Measurements from ENCODE around the gene INAVA. TPM values are rescaled to one million over a fixed set of nuclear protein-coding genes. Genes with fewer than 3 reads are reported as not detected.

The INAVA gene
- total RNA-seq, 2 donors from 2014 or later: 59.5 to 61.5 TPM

DNA sequence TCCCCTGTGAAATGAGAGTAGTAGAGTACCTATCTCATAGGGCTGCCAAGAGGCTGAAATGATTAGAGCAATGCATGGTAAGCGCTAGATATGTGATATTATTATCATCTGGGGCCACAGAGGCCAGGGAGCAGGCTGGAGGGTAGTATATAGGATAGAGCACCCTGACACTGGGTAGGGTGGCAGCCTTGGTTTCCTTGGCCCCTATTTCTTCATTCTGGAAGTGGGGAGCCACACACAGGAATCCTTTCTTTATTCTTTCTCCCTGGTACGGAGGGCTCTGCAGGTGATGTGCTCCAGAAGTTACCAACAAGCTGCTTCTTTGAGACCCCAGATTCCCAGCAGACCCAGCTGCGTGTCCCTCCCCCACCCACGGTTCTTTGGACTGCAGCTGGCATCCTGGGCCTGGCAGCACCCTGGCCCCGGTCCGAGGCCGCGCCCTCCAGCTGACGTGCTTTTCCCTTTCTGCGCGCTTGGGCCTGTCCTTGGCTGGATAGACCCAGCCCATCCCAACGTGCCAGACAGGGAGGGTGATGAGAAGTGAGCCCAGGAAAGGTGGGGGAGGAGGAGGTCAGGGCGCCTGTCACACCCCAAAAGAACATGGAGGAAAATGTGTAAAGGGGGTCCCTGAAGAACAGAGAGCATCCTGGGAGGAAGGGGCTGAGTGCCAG, 18.2 kb downstream of the INAVA start:
- no peak overlapping the region for H3K27ac ChIP-seq (ENCODE audit: low read depth, low read length)
- H3K4me3 ChIP-seq (ENCODE audit: low read length): no peak overlapping the region
- DNase-seq: no peak
- peaks cover 47% of the 10 kb centered on the region for H3K36me3 Mint-ChIP-seq (ENCODE audit: low read depth)
- H3K4me1 ChIP-seq (ENCODE audit: control insufficient read depth, insufficient read depth, low read length): no peaks in the 10 kb centered on the region
- H3K27ac Mint-ChIP-seq: no peak overlapping the region
- no peaks in the 10 kb centered on the region for H3K9me3 Mint-ChIP-seq
- H3K27me3 ChIP-seq (ENCODE audit: control insufficient read depth, insufficient read depth, low read length, poor library complexity, severe bottlenecking): no peaks in the 10 kb centered on the region
- TF ChIP-seq, protein P1, sequence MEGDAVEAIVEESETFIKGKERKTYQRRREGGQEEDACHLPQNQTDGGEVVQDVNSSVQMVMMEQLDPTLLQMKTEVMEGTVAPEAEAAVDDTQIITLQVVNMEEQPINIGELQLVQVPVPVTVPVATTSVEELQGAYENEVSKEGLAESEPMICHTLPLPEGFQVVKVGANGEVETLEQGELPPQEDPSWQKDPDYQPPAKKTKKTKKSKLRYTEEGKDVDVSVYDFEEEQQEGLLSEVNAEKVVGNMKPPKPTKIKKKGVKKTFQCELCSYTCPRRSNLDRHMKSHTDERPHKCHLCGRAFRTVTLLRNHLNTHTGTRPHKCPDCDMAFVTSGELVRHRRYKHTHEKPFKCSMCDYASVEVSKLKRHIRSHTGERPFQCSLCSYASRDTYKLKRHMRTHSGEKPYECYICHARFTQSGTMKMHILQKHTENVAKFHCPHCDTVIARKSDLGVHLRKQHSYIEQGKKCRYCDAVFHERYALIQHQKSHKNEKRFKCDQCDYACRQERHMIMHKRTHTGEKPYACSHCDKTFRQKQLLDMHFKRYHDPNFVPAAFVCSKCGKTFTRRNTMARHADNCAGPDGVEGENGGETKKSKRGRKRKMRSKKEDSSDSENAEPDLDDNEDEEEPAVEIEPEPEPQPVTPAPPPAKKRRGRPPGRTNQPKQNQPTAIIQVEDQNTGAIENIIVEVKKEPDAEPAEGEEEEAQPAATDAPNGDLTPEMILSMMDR (conservative IDR thresholded peaks at IDR 0.05): no peak
- H3K27me3 Mint-ChIP-seq (ENCODE audit: insufficient read depth): no peaks in the 10 kb centered on the region
- H3K4me1 Mint-ChIP-seq: no peaks in the 10 kb centered on the region
- 89 to 100% methylated on average over 3 to 12 of the region's 13 CpGs for WGBS, 2 experiments (ENCODE audit: insufficient coverage in 1 of 2, insufficient read length in 1 of 2)
- H3K4me3 Mint-ChIP-seq: no peak overlapping the region
- H3K9me3 ChIP-seq (ENCODE audit: control insufficient read depth, low read length): no peaks in the 10 kb centered on the region
- no peak overlapping the region for H3K9ac ChIP-seq (ENCODE audit: extremely low read depth, low read length, poor library complexity, severe bottlenecking)
- H3K36me3 ChIP-seq (ENCODE audit: control insufficient read depth, insufficient read depth, low read length): peaks cover 49% of the 10 kb centered on the region

GRCh38 chr1:200916152-200916551, 21.5 kb downstream of the INAVA start:
- H3K4me1 ChIP-seq (ENCODE audit: control insufficient read depth, insufficient read depth, low read length): no peaks in the 10 kb centered on the region
- Mint-ChIP-seq H3K4me1 (no peaks in the 10 kb centered on the region), H3K27me3 (ENCODE audit: insufficient read depth) (no peaks in the 10 kb centered on the region), H3K4me3 (no peak overlapping the region), H3K36me3 (ENCODE audit: low read depth) (peaks cover 19% of the 10 kb centered on the region), H3K9me3 (no peaks in the 10 kb centered on the region), H3K27ac (no peak overlapping the region)
- TF ChIP-seq, protein P1 (conservative IDR thresholded peaks at IDR 0.05): peak; percentile 86
- H3K9ac ChIP-seq (ENCODE audit: extremely low read depth, low read length, poor library complexity, severe bottlenecking): no peak overlapping the region
- H3K27ac ChIP-seq (ENCODE audit: low read depth, low read length): no peak overlapping the region
- no peak overlapping the region for H3K4me3 ChIP-seq (ENCODE audit: low read length)
- DNase-seq: peak; percentile 89
- peaks cover 17% of the 10 kb centered on the region for H3K36me3 ChIP-seq (ENCODE audit: control insufficient read depth, insufficient read depth, low read length)
- 90 to 91% methylated on average over 6 to 22 of the region's 22 CpGs for WGBS, 2 experiments (ENCODE audit: insufficient coverage in 1 of 2, insufficient read length in 1 of 2)
- no peaks in the 10 kb centered on the region for H3K9me3 ChIP-seq (ENCODE audit: control insufficient read depth, low read length)
- H3K27me3 ChIP-seq (ENCODE audit: control insufficient read depth, insufficient read depth, low read length, poor library complexity, severe bottlenecking): no peaks in the 10 kb centered on the region

GRCh38 chr1:200916681-200917080, 22.0 kb downstream of the INAVA start:
- Mint-ChIP-seq H3K4me1 (no peaks in the 10 kb centered on the region), H3K4me3 (no peak overlapping the region), H3K36me3 (ENCODE audit: low read depth) (peaks cover 15% of the 10 kb centered on the region), H3K27ac (peak overlapping the region; percentile 33), H3K9me3 (no peaks in the 10 kb centered on the region), H3K27me3 (ENCODE audit: insufficient read depth) (no peaks in the 10 kb centered on the region)
- 90 to 92% methylated on average over 11 of the region's 11 CpGs for WGBS, 2 experiments (ENCODE audit: insufficient coverage in 1 of 2, insufficient read length in 1 of 2)
- H3K27ac ChIP-seq (ENCODE audit: low read depth, low read length): no peak overlapping the region
- H3K4me1 ChIP-seq (ENCODE audit: control insufficient read depth, insufficient read depth, low read length): no peaks in the 10 kb centered on the region
- TF ChIP-seq, protein P1 (conservative IDR thresholded peaks at IDR 0.05): no peak
- no peak overlapping the region for H3K9ac ChIP-seq (ENCODE audit: extremely low read depth, low read length, poor library complexity, severe bottlenecking)
- no peaks in the 10 kb centered on the region for H3K27me3 ChIP-seq (ENCODE audit: control insufficient read depth, insufficient read depth, low read length, poor library complexity, severe bottlenecking)
- no peaks in the 10 kb centered on the region for H3K9me3 ChIP-seq (ENCODE audit: control insufficient read depth, low read length)
- H3K36me3 ChIP-seq (ENCODE audit: control insufficient read depth, insufficient read depth, low read length): peaks cover 14% of the 10 kb centered on the region
- peak; percentile 57 for DNase-seq
- no peak overlapping the region for H3K4me3 ChIP-seq (ENCODE audit: low read length)

All from endodermal cell (in vitro differentiated cells).